HUDEP-2 (cell line): ENCODE results near the gene PTBP3.

Source experiments
- DNase-seq, 76 experiments: peaks; one replicate each; lab custom pipeline; 2025; ENCODE audit not compliant: unreplicated experiment in 76 of 76; lab: John Stamatoyannopoulos, UW

Gene PTBP3

DNA sequence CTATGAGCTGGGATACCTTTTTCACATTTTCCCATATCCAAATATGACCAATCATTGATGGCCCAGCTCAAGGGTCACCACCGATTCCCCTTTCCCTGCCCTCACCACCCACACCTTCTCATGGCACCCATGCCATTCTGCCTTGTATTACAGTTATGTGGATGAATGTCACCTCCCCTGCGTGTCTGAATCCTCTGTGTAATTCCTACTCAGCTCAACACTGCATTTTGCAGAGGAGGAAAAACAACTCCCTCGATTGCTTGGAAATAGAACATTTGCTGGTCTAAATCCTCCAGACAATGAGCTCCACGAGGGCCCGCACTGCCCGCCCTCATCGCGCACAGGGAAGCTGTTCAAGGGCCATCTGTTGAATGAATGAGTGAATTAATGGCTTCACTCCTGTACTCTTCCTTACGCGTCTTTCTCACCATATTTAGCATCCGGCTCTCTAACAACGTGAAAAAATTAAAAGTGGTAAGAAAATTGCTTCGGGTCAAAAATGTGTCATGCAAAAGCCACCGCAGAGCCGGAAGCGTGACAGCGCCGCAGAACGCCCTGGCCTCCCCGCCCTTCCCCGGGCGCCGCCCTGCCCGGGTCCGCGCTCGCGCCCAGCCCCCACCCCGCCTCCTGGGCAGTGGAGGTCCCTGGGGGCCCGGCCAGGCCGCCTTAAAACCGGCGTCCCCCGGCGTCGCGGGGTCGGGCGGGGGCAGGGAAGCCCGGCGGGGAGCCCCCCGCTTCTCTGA is 159.0 kb downstream of the PTBP3 start:
- DNase-seq: peak in 67 of 76 experiments; percentile 7 to 76 (median 54)

DNA sequence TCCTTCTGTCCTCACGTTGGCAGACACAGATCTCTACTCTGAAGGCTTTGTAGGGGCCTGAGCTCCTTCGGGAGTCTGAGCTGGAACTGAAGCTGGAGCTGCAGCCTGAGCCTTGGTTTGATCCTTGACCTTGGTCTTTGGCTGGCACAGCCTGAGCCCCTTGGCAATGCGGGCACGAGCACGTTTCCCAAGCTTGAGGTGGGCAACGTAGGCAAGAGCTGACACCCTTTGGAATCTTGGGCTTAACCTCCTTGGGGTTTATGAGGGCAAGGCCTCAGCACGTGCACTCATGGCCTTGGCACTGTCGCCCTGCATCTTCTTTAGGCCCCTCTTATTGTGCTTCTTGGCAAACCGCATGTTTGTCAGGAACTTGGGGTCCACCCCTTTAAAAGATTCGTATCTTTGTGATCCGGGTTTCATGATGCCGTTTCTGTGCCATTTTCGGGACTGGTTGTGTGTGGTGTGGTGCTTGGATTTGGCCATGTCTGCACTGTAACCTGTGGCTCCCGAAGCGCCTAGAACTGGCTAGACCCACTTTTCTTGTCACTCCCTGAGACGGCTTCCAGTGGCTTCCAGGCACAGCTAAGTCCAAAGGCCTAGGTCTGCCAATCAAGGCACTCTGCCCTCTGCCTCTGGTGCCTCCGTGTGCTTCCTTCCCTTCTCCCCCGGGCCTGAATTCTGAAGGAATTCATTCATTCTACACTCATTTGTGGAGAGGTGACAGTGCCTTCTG is 159.8 kb downstream of the PTBP3 start:
- DNase-seq: peak in 1 of 76 experiments; percentile 32

DNA sequence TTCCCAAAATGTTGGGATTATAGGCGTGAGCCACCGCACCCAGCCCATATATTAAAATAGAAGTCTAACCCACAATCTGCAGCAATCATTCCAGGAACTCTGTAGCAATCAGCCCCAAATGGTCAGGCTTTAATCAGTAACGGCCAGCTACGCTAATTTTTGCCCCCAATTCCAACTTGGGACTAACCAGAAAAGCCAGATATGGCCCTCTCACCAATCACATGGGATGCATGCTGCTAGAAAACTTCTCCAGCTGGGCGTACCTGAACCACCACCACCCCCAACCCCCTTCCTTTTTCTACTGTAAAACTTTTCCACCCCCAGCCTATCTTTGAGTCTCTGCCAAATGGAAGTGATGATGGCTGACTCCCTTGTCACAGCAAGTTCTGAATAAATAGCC is 162.5 kb downstream of the PTBP3 start:
- DNase-seq: peak in 15 of 76 experiments; percentile 6 to 59 (median 20)

DNA sequence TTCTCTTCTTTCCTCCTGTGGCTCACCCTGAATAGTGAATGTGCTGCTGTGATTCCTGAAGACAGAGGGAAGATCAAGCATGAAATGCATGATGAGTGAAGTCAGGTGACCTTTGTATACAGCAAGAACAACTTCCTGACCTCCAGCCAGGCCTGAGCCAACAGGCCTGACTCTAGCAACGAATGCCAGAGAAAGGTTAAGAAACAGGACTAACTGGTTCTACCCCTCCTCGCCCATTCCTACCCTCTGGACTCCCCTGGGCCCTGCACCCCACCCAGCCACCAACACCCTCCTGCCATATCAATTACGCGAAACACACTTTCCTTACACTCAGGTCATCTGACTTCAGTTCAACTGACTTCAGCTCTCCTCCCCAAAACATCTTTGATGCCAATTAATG is 163.2 kb downstream of the PTBP3 start:
- no peak for DNase-seq

DNA sequence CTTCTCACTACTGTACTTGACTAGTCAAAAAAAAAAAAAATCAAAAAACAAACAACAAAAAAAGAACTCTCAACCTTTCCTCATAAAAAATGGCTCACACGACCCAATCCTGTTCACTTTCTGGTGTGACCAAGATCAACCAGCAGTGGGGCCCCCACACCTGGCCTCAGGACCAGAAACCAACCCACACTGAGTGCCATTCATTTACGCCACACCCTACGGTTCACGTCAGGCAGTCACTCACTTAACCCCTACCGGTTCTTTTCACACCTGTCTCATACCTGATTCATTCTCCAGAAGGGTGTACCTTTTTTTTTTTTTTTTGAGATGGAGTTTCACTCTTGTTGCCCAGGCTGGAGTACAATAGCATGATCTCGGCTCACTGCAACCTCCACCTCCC is 164.1 kb downstream of the PTBP3 start:
- DNase-seq: no peak

DNA sequence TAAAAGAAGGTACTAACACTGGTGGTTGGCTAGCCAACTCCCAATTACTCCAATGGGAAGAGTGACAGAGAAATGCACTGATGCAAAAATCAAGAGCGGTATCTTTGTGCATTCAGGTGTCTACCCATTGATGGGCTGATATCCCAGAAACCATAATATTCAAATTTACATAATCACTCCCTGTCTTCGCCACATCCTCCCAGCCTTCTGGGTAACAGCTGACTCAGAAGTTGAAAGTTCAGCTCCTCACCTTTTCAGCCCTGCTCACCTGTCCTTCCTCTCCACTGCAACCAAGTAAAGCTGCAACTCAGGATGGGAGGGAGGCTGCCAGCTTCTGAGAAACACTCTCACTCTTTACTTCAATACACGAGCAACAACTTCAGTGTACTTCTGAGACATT is 165.2 kb downstream of the PTBP3 start:
- DNase-seq: no peak
